ENCODE results near the gene MMP25.

Gene MMP25

GRCh38 chr16:3028716-3029319 lies 17.5 kb upstream of the MMP25 start:
- H3K27me3 ChIP-seq (ENCODE audit: insufficient read depth, low read length, poor library complexity, severe bottlenecking) = no peaks in the 10 kb centered on the region
- H3K36me3 ChIP-seq (ENCODE audit: insufficient read depth, low read length) = no peaks in the 10 kb centered on the region
- no peaks in the 10 kb centered on the region for H4K20me1 ChIP-seq (ENCODE audit: insufficient read depth, low read length, poor library complexity, severe bottlenecking)
- no peaks in the 10 kb centered on the region; the same call in 1 of the 2 replicates for H3K79me2 ChIP-seq (ENCODE audit: insufficient read depth, low read length)
- H3K9me2 ChIP-seq (replicated peaks; ENCODE audit: low read depth, low read length) = no peaks in the 10 kb centered on the region
- no peak overlapping the region for H3K4me2 ChIP-seq (ENCODE audit: low read depth, low read length, poor library complexity, severe bottlenecking)
- H3K4me1 ChIP-seq (ENCODE audit: insufficient read depth, low read length, poor library complexity, severe bottlenecking) = no peaks in the 10 kb centered on the region
- H3F3A ChIP-seq (ENCODE audit: low read depth) = no peaks in the 10 kb centered on the region
- TF ChIP-seq EZH2phosphoT487 (IDR thresholded peaks at IDR 0.05; ENCODE audit: borderline replicate concordance) = no peak
- TF ChIP-seq, protein P1, sequence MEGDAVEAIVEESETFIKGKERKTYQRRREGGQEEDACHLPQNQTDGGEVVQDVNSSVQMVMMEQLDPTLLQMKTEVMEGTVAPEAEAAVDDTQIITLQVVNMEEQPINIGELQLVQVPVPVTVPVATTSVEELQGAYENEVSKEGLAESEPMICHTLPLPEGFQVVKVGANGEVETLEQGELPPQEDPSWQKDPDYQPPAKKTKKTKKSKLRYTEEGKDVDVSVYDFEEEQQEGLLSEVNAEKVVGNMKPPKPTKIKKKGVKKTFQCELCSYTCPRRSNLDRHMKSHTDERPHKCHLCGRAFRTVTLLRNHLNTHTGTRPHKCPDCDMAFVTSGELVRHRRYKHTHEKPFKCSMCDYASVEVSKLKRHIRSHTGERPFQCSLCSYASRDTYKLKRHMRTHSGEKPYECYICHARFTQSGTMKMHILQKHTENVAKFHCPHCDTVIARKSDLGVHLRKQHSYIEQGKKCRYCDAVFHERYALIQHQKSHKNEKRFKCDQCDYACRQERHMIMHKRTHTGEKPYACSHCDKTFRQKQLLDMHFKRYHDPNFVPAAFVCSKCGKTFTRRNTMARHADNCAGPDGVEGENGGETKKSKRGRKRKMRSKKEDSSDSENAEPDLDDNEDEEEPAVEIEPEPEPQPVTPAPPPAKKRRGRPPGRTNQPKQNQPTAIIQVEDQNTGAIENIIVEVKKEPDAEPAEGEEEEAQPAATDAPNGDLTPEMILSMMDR (conservative IDR thresholded peaks at IDR 0.05; ENCODE audit: low read length) = no peak
- H3K9me3 ChIP-seq (ENCODE audit: insufficient read depth, low read depth, low read length) = no peaks in the 10 kb centered on the region
- H2AFZ ChIP-seq (ENCODE audit: low read length) = no peak overlapping the region
- no peak overlapping the region for H3K4me3 ChIP-seq (ENCODE audit: low read length, poor library complexity, severe bottlenecking)
- H3K9ac ChIP-seq (ENCODE audit: low read depth, low read length, poor library complexity, severe bottlenecking) = no peak overlapping the region

DNA sequence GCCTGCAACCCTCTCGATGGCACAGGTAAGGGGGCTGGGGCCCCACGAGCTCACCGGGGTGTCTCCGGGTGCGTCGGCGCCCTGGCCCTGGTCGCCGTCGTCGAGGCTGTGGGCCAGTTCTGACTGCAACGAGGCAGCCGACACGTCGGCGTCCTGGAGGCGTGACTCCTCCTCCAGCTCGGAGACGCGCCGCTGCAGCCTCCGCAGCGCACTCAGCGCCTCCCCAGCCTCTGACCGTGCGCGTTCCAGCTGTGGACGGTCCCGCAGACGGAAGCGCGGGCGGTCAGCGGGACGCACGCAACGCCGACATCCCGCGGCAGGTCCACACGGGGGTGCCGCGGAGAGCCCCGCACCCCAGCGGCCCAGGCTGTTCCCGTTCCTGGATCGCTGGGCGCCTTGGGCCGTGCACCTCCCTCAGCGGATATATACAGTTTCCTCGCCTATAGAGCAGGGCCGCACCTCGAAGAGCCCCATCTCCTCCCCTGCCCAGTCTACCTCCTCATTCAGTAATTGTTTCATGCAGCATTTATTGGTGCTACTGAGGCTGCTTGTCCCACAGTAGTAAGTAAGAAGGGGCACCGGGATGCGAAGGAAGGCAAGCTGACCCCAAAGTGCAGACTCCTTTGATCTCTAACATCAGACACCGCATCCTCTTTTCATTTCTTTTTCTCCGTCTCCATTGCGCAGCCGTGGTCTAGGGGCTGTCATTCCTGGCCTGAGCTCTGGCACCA lies 16.7 kb upstream of the MMP25 start:
- no peaks in the 10 kb centered on the region for H3K9me3 ChIP-seq (ENCODE audit: insufficient read depth, low read depth, low read length)
- H3K9ac ChIP-seq (ENCODE audit: low read depth, low read length, poor library complexity, severe bottlenecking) = no peak overlapping the region
- TF ChIP-seq EZH2phosphoT487 (IDR thresholded peaks at IDR 0.05; ENCODE audit: borderline replicate concordance) = no peak
- TF ChIP-seq, protein P1 (conservative IDR thresholded peaks at IDR 0.05; ENCODE audit: low read length) = no peak
- no peaks in the 10 kb centered on the region for H3K79me2 ChIP-seq (ENCODE audit: insufficient read depth, low read length)
- H3K36me3 ChIP-seq (ENCODE audit: insufficient read depth, low read length) = no peaks in the 10 kb centered on the region
- H3K4me1 ChIP-seq (ENCODE audit: insufficient read depth, low read length, poor library complexity, severe bottlenecking) = no peaks in the 10 kb centered on the region
- H2AFZ ChIP-seq (ENCODE audit: low read length) = no peak overlapping the region
- H3F3A ChIP-seq (ENCODE audit: low read depth) = no peaks in the 10 kb centered on the region
- no peaks in the 10 kb centered on the region for H3K27me3 ChIP-seq (ENCODE audit: insufficient read depth, low read length, poor library complexity, severe bottlenecking)
- no peaks in the 10 kb centered on the region for H4K20me1 ChIP-seq (ENCODE audit: insufficient read depth, low read length, poor library complexity, severe bottlenecking)
- no peak overlapping the region for H3K4me3 ChIP-seq (ENCODE audit: low read length, poor library complexity, severe bottlenecking)
- no peaks in the 10 kb centered on the region for H3K9me2 ChIP-seq (replicated peaks; ENCODE audit: low read depth, low read length)
- no peak overlapping the region for H3K4me2 ChIP-seq (ENCODE audit: low read depth, low read length, poor library complexity, severe bottlenecking)

DNA sequence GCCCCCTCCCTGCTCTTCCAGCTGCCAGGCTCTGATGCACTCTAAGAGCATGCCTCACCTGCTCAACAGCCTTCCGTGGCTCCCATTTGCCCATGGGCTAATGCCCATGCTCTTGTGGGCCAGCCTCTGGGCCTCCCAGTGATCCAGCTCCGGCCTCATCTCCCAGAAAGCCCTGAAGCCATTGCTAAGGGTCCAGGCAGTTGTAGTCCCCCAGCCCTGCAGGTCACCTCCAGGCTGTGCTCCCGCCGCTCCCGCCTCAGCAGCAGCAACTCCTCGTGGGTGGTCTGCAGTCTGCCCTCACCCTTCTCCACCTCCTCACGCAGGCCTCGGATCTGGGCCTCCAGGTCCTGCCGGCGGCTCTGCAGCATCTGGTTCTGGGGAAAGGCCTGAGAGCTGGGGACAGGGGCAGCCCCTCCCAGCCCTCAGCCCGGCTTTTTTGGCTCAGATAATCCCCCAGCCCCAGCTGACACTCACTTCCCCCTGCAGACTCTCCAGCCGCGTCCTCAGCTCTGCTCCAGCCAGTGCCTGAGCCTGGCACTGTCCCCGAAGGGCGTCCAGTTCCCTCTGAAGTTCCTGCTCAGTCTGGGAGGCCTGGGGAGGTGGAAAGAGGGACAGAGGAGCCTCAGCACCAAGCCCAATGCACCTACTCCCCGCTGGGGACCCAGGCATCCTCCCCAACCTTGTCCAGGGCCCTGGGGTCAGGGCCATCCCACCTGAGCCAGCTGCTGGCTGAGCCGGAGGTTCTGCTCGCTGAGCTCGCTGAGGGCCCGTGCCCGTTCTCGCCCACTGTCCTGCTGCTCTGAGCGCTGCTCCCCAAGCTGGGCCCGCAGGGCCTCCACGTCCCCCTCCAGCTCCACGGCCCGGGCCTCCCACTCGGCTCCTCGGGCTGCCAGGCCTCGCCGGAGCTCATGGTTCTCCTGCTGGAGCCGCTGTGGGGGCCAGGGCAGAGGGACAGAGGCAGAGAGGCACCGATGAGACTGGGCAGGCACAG lies 15.8 kb upstream of the MMP25 start:
- no peak overlapping the region for H3K9ac ChIP-seq (ENCODE audit: low read depth, low read length, poor library complexity, severe bottlenecking)
- H3K9me3 ChIP-seq (ENCODE audit: insufficient read depth, low read depth, low read length) = no peaks in the 10 kb centered on the region
- no peaks in the 10 kb centered on the region for H4K20me1 ChIP-seq (ENCODE audit: insufficient read depth, low read length, poor library complexity, severe bottlenecking)
- no peak for TF ChIP-seq EZH2phosphoT487 (IDR thresholded peaks at IDR 0.05; ENCODE audit: borderline replicate concordance)
- TF ChIP-seq, protein P1 (conservative IDR thresholded peaks at IDR 0.05; ENCODE audit: low read length) = no peak
- H3K4me1 ChIP-seq (ENCODE audit: insufficient read depth, low read length, poor library complexity, severe bottlenecking) = no peaks in the 10 kb centered on the region
- no peaks in the 10 kb centered on the region for H3F3A ChIP-seq (ENCODE audit: low read depth)
- no peaks in the 10 kb centered on the region for H3K79me2 ChIP-seq (ENCODE audit: insufficient read depth, low read length)
- no peak overlapping the region for H2AFZ ChIP-seq (ENCODE audit: low read length)
- H3K4me2 ChIP-seq (ENCODE audit: low read depth, low read length, poor library complexity, severe bottlenecking) = no peak overlapping the region
- H3K4me3 ChIP-seq (ENCODE audit: low read length, poor library complexity, severe bottlenecking) = no peak overlapping the region
- no peaks in the 10 kb centered on the region for H3K36me3 ChIP-seq (ENCODE audit: insufficient read depth, low read length)
- no peaks in the 10 kb centered on the region for H3K27me3 ChIP-seq (ENCODE audit: insufficient read depth, low read length, poor library complexity, severe bottlenecking)
- no peaks in the 10 kb centered on the region for H3K9me2 ChIP-seq (replicated peaks; ENCODE audit: low read depth, low read length)
